Effector memory CD4-positive, alpha-beta T cell (primary cell): ENCODE data around the gene DNAJB13.
A peak's percentile ranks its signal among the peaks of the same experiment; 100 is the strongest.

ENCODE experiments used
- DNase-seq, 3 donors: peaks; one replicate each; pipeline ENCODE4 v3.0.0-alpha.2; 2020
- H3K27ac ChIP-seq: 2 replicates; pipeline ENCODE4 v1.7.0; 2013; ENCODE audit warnings: mild to moderate bottlenecking, low read length, moderate library complexity; ENCODE audit not compliant: insufficient read depth, poor library complexity, severe bottlenecking
- H3K27me3 ChIP-seq: replicated peaks from 2 replicates; pipeline ENCODE4 v1.7.0; 2013; ENCODE audit warnings: mild to moderate bottlenecking, low read length; ENCODE audit not compliant: insufficient read depth, control insufficient read depth, poor library complexity, severe bottlenecking
- H3K36me3 ChIP-seq: 2 replicates; pipeline ENCODE4 v1.7.0; 2013; ENCODE audit warnings: mild to moderate bottlenecking, low read length, moderate library complexity; ENCODE audit not compliant: control insufficient read depth, insufficient read depth
- H3K4me1 ChIP-seq: 2 replicates; pipeline ENCODE4 v1.7.0; 2013; ENCODE audit warnings: low read length, mild to moderate bottlenecking; ENCODE audit not compliant: control insufficient read depth, insufficient read depth, poor library complexity, severe bottlenecking
- H3K4me3 ChIP-seq: 2 replicates; pipeline ENCODE4 v1.7.0; 2013; ENCODE audit warnings: low read length, low read depth, mild to moderate bottlenecking; ENCODE audit not compliant: insufficient read depth, poor library complexity, severe bottlenecking
- H3K9me3 ChIP-seq: 2 replicates; pipeline ENCODE4 v1.7.0; 2013; ENCODE audit warnings: mild to moderate bottlenecking, low read length, moderate library complexity; ENCODE audit not compliant: control insufficient read depth

The DNAJB13 gene

GRCh38 chr11:73998846-73999575 is 48.2 kb downstream of the DNAJB13 start:
- Histone ChIP-seq H3K4me1 (peaks cover 33% of the 10 kb centered on the region), H3K27me3 (no peaks in the 10 kb centered on the region), H3K36me3 (no peaks in the 10 kb centered on the region), H3K27ac (no peak overlapping the region), H3K4me3 (no peak overlapping the region), H3K9me3 (no peaks in the 10 kb centered on the region)
- DNase-seq, result no peak

DNA sequence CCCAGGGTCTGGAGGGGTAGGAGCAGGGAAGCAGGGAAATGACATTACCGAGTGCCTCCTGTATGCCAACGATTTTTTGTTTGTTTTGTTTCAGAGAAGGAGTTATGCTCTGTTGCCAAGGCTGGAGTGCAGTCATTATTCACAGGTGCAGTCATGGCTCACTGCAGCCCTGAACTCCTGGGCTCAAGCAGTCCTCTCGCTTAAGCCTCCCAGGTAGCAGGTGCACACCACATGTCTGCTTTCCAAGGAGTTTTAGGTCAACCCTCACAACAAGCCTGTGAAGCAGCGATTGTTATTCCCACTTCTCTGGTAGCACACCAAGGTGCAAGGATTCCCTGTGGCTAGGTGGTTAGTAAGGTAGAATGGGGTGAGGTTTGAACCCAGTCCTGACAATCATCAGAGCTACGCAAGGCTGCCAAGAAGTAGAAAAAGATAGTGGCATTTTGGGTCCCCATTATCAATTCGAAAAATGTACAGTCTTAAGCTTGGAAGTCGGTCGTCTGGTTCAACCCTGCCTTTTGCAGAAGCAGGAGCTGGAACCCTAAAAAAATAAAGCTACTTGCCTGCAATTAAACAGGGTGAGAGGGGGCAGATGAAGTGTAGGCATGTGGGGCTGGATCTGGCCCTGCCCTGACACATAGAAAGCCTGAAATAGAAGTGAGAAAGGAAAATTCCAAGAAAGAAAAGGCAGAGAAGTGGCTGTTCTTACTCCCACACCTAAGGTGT is 48.9 kb downstream of the DNAJB13 start:
- DNase-seq, result no peak
- Histone ChIP-seq H3K4me1 (peaks cover 33% of the 10 kb centered on the region), H3K27ac (no peak overlapping the region)

GRCh38 chr11:74000307-74001133 is 49.7 kb downstream of the DNAJB13 start:
- no peak overlapping the region for H3K27ac ChIP-seq
- H3K4me3 ChIP-seq, result no peak overlapping the region
- H3K4me1 ChIP-seq, result peaks cover 38% of the 10 kb centered on the region
- H3K36me3 ChIP-seq, result no peaks in the 10 kb centered on the region
- no peak for DNase-seq
- no peaks in the 10 kb centered on the region for H3K27me3 ChIP-seq
- no peaks in the 10 kb centered on the region for H3K9me3 ChIP-seq

More for the DNA sequence above, 48.9 kb downstream of the DNAJB13 start:
- Histone ChIP-seq H3K27me3 (no peaks in the 10 kb centered on the region), H3K4me3 (no peak overlapping the region), H3K9me3 (no peaks in the 10 kb centered on the region), H3K36me3 (no peaks in the 10 kb centered on the region)

- Histone ChIP-seq H3K36me3 (no peaks in the 10 kb centered on the region), H3K9me3 (no peaks in the 10 kb centered on the region), H3K4me3 (no peak overlapping the region), H3K27ac (no peak overlapping the region), H3K27me3 (no peaks in the 10 kb centered on the region), H3K4me1 (peaks cover 41% of the 10 kb centered on the region)
- no peak for DNase-seq
Observed at GRCh38 chr11:74001822-74002286, 51.0 kb downstream of the DNAJB13 start.

GRCh38 chr11:74002832-74003231 is 52.0 kb downstream of the DNAJB13 start:
- H3K27me3 ChIP-seq, result no peaks in the 10 kb centered on the region
- no peaks in the 10 kb centered on the region for H3K36me3 ChIP-seq
- no peaks in the 10 kb centered on the region for H3K9me3 ChIP-seq
- H3K4me3 ChIP-seq, result no peak overlapping the region
- no peak overlapping the region for H3K27ac ChIP-seq
- peaks cover 41% of the 10 kb centered on the region for H3K4me1 ChIP-seq
- DNase-seq, result no peak

- DNase-seq, result no peak
- H3K36me3 ChIP-seq, result no peaks in the 10 kb centered on the region
- peak overlapping the region; percentile 64 for H3K27ac ChIP-seq
- H3K9me3 ChIP-seq, result no peaks in the 10 kb centered on the region
- H3K27me3 ChIP-seq, result no peaks in the 10 kb centered on the region
- H3K4me1 ChIP-seq, result peaks cover 52% of the 10 kb centered on the region
- no peak overlapping the region for H3K4me3 ChIP-seq
Observed at GRCh38 chr11:74004046-74004695, 53.3 kb downstream of the DNAJB13 start.

DNA sequence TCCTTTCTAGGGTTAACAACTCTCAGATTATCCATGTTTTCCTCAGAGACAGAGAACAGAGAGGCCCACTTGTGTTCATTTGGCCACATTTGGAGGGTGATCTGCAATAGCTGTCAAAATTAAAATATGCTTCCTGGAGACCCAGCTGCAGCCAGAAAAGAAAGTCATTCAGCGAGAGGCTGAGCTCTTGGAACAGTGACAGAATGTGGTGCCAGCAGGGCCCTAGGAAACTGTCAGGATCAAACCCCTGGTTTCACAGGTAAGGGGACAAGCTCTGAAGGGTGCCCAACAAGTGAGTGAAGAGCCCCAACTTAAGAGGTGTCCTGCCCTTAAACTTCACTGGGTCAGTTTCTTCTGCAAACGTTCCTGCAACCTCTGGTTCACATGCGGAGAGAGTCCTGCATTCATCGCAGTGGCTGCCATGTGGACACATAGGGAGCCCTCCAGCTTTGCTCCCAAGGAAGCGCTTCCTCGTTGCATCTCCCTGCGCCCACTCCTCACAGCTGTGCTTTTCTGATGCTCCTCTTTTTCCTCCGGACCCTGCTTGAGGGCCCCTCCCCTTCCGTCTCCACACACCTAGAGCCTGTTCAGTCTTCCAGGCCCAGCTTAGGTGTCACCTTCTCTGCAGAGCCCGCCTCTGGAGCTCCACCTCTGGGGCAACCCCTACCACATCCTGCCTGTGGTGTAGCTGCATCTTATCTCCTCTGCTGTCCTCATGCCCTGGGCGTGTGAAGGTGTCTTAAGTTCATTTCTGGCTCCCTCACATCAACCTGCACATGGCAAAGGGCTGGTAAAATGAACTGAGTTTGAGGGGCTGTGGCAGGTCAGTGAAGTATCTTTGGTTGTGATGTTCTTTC is 54.2 kb downstream of the DNAJB13 start:
- Histone ChIP-seq H3K27me3 (no peaks in the 10 kb centered on the region), H3K36me3 (no peaks in the 10 kb centered on the region), H3K9me3 (no peaks in the 10 kb centered on the region), H3K4me3 (peak overlapping the region; percentile 8), H3K27ac (peak overlapping the region; percentile 64), H3K4me1 (peaks cover 59% of the 10 kb centered on the region)
- DNase-seq, result peak; percentile 78 to 81 (median 80)

DNA sequence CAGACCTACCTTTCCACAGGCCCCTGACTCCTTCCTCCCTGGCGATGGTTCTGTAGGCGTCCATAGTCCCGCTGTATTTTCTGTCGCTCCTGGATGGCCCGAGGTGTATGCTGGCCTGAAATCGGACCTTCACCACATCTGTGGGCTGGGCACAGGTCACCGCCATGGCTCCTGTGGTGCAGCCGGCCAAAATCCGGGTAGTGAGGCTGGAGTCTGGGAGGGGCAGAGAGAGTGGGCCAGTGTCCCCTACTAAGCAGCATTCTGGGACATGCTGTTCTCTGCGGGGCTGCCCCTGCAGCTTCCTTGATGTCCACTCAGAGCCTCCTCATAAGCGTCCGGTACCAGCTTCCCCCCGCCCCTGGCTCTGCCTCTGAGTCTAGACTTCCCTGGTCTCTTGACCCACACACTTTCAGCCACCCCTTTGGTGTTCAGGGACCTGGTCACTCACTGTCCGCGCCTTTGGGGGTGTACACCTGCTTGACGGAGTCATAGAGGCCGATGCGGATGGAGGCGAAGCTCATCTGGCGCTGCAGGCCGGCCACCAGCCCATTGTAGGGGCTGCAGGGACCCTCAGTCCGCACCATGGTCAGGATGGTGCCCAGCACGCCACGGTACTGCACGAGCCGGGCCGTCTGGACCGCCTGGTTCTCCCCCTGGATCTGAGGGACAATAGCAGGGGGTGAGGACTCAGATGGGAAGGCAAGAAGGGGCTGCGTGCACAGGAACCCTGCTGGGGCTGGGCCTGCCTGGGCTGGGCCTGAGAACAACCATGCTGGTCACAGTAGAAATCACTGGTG is 55.1 kb downstream of the DNAJB13 start:
- no peaks in the 10 kb centered on the region for H3K36me3 ChIP-seq
- H3K4me3 ChIP-seq, result peak overlapping the region; percentile 8
- DNase-seq, result no peak

More for the DNA sequence above, 55.1 kb downstream of the DNAJB13 start:
- H3K27me3 ChIP-seq, result no peaks in the 10 kb centered on the region
- H3K9me3 ChIP-seq, result no peaks in the 10 kb centered on the region
- peak overlapping the region; percentile 64 for H3K27ac ChIP-seq
- H3K4me1 ChIP-seq, result peaks cover 68% of the 10 kb centered on the region
